AG08396 (cell line): ENCODE measurements around the gene SPDYE18.
"Not testable (repeated sequence)": the region's sequence is repeated elsewhere in the genome, so short reads cannot be mapped to it uniquely, and the experiment has no call there.

ENCODE experiments used
- DNase-seq: peaks from one replicate; pipeline ENCODE4 v3.0.0; 2012; ENCODE audit warnings: low spot score, mixed read lengths

The SPDYE18 gene, protein sequence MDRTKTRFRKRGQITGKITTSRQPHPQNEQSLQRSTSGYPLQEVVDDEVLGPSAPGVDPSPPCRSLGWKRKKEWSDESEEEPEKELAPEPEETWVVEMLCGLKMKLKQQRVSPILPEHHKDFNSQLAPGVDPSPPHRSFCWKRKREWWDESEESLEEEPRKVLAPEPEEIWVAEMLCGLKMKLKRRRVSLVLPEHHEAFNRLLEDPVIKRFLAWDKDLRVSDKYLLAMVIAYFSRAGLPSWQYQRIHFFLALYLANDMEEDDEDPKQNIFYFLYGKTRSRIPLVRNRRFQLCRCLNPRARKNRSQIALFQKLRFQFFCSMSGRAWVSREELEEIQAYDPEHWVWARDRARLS

DNA sequence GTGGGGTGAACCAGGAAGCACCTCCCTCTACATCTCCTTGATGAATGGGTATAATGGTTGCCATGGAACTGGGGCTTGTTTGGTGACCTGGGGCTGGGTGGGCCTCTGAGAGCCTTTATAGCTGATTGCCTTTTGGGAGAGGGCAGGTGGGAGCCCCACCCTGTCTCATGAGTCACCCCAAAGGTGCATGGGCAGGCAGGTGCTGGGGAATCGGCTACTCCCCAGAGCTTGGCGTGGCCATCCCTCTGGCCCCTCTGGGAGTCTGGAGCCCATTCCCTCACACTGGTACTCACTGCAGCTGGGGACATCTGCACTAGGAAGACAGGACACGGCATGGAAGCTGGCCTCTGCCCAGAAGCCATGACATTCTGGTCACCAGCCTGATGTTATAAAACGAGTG, at the start of gene SPDYE18:
SPDYE18 (minus strand) TSS at position 2 of the 400 bp plus-strand sequence. CDS start 2,046 bp downstream, outside the sequence.
- DNase-seq: not testable (repeated sequence)

DNA sequence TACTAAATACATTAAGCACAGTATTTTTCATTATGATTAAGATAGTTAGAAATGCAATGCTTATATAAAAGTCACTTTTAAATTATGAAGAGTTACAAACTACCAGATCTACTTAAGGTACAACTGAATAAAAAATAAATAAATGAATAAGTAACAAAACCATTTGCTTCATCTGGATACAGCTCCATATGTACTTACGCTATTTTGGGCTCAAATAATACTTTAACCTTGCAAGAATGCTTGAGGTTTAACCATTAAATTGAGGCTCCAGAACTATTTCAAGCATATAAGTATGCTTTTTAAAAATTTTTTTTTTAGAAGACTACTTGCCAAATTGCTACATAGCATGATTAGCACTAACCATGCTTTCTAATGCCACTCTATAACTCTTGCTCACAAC, 46.0 kb upstream of the SPDYE18 start:
- not testable (repeated sequence) for DNase-seq

DNA sequence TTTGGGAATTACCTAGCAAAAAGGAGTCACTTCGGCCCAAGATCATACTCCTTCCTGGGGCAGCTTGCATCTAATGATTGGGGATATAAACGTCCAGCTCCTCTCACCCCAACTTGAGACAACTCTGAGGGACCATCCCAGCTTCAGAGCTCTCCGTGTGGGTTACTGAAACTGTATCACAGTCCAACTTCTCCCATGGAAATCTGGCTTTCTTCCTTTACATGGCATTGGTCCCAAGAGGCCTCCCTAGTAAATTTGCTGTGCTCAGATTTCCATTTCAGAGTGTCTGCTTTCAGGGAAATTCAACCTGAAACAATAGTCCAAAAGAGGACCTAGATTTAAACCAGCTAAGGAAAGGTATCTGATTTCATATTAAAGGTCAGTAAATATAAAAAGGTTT, 45.3 kb upstream of the SPDYE18 start:
- DNase-seq: not testable (repeated sequence)

DNA sequence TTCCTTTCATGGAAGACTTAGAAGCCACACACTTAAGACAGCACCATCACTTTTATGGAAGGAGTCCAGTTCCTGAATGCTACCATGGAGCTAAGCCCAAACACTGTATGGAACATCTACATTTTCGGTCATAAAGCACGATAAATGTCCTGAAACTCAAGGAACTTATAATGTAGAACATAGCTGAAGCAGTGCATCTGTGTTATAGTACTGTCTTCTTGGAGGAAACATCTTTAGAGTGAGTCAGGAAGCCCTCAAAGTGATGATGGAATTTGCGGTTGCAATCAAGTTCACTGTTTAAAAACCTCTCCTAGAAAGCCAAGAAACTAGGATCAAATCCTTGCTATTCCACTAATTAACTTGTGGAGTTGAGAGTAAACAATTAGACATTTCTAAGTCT, 43.5 kb upstream of the SPDYE18 start:
- not testable (repeated sequence) for DNase-seq

DNA sequence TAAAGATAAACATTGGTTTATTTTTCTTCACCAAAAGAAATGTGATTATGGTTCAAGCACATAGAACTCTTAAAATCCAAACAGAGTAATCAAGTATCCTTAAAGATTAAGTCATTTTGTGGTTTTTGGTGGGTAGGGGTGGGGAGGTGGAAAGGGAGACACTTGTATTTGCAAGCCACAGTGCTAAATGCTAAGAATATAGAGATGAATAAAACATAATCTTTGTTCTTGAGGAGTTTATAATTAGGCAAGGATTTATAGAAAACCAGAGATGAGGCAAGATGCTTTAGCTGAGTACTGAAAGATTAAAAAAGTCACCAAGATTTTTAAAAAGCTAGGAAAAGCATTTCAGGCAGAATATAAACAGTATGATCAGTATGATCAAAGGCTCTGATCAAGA, 40.3 kb upstream of the SPDYE18 start:
- not testable (repeated sequence) for DNase-seq

DNA sequence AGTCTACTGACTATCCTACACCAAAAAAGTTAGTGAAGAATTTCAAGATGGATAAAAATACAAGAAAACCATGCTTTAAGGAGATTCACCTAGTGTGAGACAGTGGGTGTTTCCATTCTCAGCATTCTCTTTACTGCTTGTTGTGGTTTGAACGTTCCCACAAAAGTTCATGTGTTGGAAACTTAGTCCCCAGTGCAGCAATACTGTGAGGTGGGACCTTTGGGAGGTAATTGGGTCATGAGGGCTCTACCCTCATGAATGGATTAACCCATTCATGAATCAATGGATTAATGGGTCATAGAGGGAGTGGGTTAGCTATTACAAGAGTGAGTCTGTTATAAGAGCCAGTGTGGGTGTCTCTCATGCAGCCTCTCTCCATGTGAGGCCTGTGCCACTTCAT, 38.8 kb upstream of the SPDYE18 start:
- DNase-seq: not testable (repeated sequence)

DNA sequence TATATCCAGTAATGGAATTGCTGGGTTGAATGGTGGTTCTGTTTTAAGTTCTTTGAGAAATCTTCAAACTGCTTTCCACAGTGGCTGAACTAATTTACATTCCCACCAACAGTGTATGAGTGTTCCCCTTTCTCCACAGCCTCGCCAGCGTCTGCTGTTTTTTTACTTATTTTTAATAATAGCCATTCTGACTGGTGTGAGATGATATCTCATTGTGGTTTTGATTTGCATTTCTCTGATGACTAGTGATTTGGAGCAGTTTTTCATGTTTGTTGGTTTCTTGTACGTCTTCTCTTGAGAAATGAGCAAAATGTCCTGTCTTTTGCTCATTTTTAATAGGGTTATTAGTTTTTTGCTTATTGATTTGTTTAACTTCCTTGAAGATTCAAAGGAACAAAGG, 38.1 kb upstream of the SPDYE18 start:
- DNase-seq: not testable (repeated sequence)

DNA sequence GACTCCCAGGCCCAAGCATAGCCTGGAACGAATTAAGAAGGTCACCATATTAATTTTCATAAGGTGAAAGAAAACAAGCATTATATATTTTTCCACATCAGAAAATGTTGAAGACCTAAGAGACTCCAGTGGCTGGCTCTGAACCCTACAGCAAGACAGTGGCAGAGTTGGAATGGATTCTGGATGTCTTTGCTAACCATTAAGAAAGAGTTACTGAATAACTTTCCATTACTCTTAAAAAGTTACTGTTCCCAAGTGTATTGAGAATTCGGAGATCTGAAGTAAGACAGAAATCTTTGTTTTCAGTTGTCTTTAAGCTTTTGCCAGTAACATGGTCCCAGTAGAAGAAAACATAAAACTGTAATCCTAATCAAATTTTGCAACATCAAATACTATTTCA, 29.9 kb upstream of the SPDYE18 start:
- not testable (repeated sequence) for DNase-seq

DNA sequence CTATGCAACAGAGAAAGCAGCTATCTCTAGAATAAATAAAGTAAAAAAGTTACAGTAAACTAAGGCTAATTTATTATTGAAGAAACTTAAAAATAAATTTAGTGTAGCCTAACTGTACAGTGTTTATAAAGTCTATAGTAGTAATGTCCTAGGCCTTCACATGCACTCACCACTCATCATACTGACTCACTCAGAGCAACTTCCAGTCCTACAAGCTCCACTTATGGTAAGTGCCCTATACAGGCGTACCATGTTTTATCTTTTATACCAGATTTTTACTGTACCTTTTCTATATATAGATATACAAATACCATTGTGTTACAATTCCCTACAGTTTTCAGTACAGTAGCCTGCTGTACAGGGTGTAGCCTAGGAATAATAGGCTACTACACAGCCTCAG, 19.8 kb upstream of the SPDYE18 start:
- DNase-seq: not testable (repeated sequence)

DNA sequence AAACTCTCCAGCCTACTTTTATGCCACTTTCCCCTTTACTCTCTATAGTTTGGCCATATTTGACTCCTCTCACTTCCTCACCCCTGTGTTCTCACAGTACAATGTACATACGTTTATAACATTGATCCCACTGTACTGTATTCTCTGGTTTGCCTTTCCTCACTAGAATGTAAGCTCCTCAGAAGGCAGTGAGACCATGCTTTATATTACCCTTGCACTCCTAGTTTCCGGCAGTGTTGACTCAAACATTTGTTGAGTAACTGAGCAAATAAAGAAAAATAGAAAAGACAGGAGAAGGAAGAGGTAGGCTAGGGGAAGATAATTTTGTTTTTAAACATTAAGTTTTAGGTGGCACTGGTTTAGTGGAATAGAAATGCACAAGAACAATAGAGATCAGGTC, 17.9 kb upstream of the SPDYE18 start:
- not testable (repeated sequence) for DNase-seq

DNA sequence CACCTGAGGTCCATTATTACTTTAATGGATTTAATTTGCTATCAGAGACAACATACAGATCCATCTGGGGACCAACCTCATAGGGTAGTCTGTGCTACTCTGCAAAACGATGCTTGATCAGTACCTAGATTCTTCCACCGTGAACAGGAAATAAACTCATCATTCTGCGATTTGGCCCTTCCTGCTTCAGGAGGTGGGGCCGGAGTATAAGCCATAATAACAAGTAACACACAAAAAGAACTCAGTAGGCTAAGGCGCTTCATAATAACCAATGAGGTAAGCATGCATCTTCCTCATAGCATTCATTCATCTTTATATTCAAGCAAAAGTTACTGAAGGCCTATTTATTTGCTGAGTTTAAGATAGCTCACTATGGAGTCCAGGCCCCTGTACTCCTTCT, 17.3 kb upstream of the SPDYE18 start:
- DNase-seq: not testable (repeated sequence)

DNA sequence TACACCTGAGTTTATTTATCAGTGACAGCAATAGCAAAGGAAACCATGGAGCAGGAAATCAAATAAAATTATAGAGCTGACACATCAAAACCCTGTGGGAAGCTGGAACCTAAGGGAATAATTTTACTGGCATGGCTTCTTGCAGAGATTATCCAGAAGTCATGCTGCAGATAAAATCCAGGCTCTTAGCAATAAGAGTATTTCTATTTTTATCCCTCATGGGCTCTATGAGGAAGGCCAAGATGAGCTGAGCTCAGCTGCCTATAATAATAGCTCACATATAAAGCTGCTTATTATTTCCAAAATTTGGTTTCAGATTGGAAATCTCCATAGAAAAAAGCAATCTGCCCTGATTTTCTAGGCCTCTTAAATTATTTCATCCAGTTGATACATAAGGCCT, 16.8 kb upstream of the SPDYE18 start:
- DNase-seq: not testable (repeated sequence)

DNA sequence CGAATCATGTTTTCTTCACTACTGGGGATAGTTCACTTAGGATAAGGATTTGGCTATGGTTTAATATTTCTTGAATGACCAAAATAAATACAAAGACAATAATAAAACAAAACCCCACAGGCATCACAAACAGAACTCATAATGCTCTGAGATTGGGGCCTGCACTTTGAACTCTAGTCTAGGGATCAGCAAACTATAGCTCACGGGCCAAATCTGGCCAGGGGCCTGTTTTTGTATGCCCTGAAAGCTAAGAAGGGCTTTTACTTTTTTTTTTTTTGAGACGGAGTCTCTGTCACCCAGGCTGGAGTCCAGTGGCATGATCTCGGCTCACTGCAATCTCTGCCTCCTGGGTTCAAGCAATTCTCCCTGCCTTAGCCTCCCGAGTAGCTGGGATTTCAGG, 14.7 kb upstream of the SPDYE18 start:
- not testable (repeated sequence) for DNase-seq

DNA sequence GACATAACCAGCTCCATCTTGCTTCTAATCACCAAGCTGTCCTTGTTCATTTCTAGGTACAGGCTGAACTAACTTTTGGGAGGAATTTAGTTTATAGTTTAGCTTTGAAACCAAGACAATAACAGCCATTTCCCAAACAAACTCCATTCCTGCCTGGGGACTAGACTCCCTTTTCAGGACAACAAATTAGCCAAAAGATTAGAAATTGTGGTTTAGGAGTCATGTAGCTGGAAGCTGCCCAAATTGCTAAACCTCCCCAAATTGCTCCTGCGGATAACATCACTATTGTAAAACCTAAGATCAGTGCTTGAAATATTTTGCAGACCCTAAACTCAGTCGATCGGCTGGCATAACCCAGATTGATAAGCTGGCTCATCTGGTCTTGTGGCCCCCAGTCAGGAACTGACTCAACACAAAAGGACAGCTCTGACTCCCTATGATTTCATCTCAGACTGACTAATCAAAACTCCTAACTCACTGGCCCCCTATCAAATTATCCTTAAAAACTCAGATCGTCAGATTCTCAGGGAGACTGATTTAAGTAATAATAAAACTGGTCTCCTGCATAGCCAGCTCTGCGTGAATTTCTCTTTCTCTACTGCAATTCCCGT, 12.5 kb upstream of the SPDYE18 start:
- DNase-seq: not testable (repeated sequence)

DNA sequence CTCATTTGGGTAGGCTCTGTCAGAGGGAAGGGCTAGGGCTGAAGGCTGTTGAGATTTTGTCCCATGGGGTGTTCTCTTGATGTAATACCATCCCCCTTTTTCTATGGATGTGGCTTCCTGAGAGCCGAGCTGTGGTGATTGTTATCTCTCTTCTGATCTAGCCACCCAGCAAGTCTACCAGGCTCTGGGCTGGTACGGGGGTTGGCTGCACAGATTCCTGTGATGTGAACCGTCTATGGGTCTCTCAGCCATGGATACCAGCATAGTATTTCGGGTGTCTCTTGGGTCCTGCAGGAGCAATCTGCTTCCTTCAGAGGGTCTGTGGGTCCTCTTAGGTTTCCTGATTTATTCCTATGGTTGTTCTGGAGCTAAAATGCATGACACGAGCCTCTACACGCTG, 8.8 kb upstream of the SPDYE18 start:
- DNase-seq: not testable (repeated sequence)

DNA sequence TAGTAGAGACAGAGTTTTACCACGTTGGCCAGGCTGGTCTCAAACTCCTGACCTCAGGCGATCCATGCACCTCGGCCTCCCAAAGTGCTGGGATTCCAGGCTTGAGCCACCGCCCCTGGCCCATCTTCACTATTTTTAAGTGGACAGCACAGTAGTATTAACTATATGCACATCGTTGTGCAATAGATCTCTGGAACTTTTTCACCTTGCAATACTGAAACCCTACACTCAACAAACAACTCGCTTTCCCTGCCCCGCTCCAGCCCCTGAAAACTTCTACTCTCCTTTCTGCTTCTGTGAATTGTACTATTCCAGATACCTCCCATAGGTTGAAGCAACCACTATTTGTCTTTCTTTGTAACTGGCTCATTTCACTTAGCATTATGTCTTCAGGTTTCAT, 3.5 kb upstream of the SPDYE18 start:
- not testable (repeated sequence) for DNase-seq

DNA sequence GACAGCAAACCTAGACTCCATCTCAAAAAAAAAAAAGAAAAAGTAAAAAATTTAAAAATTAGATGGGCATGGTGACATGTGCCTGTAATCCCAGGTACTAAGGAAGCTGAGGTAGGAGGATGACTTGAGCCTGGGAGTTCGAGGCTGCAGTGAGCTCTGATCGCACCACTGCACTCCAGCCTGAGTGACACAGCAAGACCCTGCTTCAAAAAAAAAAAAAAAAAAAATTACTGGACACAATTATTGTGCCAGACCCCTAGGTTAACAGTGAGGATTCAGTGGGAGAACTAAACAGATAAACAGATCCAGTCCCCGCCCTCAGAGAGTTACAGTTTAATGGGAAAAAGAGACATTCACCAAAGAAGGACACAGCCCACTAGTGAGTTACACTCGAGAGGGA, 1.4 kb upstream of the SPDYE18 start:
- not testable (repeated sequence) for DNase-seq

DNA sequence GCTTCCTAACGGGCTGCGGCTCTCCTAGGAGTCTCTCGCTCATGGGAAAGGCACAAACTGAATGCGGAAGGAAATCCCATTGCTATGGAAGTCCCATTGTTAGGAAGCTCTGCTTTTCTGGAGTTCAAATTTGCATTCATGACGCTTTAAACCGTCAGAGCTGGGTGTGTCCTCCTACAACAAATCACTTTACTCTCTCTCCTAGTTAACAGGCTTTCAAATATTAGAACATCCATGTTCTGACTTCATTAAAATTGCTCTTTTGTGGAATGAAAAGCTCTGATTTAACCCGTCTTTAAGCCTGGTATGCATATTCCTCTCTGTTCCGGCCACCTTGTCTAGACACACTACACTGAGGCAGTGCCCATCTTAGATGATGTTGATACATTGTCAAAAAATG, 30.1 kb downstream of the SPDYE18 start, which contains the start of gene SPDYE17:
SPDYE17 (minus strand) TSS at position 101 of the 400 bp plus-strand sequence. CDS start 1,791 bp downstream, outside the sequence.
- not testable (repeated sequence) for DNase-seq

DNA sequence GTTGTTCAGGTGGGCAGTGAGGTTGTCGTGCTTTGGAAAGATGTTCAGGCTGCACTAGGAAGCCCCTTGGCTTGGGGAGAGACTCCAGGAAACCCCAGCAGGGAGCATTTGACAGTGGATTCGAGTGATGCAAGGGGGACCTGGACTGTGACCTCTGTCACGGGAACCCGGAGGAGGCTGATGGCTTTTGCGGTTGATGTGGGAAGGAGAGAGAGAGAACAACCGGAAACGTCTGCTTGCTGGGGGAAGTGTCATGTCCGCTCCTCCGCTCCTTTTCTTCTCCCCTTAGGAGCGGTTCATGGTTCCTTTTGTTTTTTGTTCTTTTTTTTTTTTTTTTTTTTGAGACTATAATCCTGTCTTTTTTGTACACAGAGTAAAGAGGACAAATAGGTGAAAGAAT, 36.0 kb downstream of the SPDYE18 start:
- not testable (repeated sequence) for DNase-seq

DNA sequence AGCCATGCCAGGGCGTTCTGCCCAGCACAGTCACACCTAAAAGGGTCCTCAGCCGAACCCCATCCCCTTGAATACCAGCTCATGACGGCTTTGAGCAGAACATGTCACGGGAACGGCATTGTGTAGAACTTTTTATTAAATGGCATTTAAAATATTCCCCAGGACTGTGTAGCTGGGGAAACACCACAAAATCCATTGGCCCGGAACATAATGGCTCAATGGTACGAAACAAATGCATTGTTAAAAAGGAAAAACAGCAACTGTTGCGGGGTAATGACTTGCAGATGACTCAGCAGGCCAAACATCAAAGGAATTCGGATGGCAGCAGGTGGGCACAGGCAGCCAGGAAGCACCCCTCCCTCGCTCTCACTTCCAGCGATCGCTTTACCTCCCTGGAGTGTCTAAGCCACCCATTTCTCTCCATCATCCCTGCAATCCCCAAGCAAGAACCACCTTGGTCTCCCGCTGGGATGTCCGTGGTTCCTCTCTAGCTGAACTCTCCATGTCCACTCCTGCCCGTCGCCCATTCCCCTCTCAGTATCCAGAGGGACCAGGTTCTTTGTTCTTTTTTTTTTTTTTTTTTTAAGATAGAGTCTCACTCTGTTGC, 52.2 kb downstream of the SPDYE18 start:
- peak; percentile 17 for DNase-seq

DNA sequence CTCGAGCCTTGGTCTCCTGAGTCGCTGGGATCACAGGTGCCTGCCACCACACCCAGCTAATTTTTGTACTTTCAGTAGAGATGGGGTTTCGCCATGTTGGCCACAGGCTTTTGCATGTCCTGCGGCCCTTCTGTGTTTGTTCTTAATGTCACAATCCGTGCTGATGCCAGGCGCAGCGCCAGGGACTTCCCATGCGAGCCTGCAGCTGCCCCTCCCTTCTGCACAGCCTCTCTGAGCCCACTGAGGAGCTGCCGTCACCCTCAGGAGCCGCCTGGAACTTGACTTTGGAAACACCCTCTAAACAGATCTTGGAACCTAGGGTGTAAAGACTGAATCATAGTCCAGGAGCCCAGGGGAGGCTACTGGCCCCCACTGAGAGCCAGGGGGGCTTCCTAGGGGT, 54.4 kb downstream of the SPDYE18 start:
- DNase-seq: peak; percentile 52

DNA sequence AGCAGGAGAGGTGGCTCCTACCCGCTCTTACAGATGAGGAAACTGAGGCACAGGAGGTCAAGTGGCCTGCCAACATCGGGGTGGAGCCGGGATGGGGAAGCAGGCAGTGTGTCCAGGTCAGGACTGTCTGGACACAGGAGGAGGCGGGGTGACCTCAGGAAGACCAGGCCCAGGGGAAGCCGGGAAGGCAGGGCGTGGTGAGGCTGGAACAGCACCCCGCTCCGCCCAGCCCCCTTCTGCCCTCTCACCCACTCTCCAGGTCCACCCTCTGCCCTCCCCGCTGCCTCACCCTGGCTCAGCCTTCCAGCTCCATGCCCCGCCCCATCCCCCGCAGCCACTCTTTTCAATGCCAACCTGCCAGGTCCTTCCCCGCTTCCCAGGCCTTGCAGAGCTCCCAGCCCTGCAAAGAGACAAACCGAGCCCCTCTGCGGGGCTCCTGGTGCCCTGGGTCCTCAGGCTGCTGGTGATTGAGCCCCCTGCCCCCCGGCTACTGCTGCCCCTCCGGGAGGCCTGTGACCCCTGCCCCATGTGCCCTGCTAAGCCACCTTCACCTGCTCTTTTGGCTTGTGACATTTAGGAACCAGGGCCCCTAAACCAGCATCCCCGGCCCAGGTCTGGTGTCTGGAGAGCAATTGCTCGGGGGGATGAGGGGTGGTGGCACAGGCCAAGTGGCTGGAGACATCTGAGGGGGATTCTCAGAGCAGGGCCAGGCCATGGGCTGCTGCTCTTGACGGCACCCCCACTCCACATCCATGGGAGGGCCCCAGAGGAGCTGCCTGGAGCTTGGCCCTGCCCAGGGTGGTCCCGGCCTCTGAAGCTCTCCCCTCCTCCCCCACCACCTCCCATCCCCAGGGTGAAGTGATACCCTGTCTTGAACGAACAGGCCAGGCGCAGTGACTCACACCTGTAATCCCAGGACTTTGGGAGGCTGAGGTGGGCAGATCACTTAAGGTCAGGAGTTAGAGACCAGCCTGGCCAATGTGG, 55.9 kb downstream of the SPDYE18 start:
- DNase-seq: not testable (repeated sequence)
